Stimulated activated CD4-positive, alpha-beta T cell treated with anti-CD3 and anti-CD28 coated beads, TNF-alpha, amount 100 ng/mL, for 24 hours (primary cell): Measurements from ENCODE around the gene FAM110D.

ENCODE experiments used
- DNase-seq, 3 experiments: peaks; one replicate each; pipeline ENCODE4 v3.0.0-alpha.2; 2020; ENCODE audit warnings: low read depth in 3 of 3

Gene FAM110D

DNA sequence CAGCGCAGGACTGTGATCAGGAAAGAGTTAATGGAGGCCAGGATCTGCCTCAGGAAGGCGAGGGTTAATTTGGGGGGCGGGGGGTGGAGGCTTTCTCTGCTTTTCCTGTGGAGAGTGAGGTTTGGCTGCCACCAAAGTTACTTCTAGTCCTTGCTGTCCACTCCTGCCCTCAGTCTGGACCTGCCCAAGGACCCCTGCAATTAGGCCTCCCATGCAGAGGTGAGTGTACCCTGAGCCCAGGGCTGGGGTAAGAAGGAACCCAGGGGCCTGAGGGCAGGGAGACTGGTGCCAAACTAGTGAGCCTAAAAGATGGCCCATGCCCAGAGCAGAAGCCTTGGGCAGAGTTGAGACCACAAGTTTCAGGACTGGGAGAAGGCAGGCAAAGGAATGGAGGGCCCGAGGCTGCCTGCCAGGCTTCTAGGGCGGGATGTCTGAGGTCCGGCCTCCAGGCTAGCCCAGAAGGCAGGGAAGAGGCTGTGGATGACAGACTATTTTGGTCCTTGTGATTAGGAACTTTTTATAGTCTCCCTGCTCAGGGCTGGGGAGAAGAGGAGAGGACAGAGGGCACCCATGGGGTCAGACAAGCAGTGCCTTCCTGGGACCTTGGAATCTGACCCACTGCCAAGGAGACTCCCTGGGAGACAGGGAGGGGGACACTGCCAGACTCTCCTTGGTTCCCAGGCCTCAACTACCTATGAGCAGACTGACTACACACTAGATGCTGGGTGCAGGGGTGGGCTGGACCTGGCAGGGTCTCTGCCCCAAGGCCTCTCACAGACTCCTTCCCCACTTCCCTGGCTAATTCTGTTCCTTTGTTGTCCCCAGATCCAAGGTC is at the start of gene FAM110D:
FAM110D (plus strand) TSS at position 172 of the 835 bp plus-strand sequence. CDS start 2,213 bp downstream, outside the sequence.
- no peak for DNase-seq

DNA sequence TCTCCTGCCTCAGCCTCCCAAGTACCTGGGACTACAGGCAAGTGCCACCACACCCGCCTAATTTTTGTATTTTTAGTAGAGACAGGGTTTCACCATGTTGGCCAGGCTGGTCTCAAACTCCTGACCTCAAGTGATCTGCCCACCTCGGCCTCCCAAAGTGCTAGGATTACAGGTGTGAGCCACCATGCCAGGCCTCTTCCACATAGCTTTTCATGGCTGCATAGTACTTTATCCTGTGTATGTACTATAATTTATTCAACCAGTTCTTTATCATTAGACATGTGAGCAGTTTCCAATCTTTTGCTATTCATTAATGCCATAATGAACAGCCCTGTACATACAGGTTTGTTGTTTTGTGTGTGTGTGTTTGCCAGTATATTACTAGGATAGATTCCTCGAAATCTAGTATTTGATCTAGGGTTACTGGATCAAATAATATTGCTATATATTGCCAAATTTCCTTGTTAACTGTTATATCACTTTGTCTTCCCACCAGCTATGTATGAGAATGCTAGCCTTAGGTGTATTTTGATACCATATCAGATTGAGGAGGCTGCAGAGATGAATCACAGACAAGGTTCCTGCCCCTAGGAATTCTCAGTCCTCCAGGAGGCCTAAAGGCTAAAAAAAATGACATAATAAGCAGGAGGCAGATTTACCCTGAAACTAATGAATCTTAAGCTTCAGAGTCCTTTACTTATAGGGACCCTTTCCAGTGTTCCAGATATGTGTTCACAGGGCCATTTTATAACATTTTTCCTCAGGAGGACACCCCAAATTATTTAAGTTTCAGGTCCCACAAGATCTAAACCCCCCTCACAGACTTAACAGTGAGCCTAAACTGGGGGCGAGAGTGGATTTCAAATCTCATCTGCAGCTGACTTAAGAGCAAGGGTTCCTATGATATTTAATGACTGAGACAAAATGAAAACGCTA is 49.4 kb upstream of the FAM110D start:
- DNase-seq, result no peak

DNA sequence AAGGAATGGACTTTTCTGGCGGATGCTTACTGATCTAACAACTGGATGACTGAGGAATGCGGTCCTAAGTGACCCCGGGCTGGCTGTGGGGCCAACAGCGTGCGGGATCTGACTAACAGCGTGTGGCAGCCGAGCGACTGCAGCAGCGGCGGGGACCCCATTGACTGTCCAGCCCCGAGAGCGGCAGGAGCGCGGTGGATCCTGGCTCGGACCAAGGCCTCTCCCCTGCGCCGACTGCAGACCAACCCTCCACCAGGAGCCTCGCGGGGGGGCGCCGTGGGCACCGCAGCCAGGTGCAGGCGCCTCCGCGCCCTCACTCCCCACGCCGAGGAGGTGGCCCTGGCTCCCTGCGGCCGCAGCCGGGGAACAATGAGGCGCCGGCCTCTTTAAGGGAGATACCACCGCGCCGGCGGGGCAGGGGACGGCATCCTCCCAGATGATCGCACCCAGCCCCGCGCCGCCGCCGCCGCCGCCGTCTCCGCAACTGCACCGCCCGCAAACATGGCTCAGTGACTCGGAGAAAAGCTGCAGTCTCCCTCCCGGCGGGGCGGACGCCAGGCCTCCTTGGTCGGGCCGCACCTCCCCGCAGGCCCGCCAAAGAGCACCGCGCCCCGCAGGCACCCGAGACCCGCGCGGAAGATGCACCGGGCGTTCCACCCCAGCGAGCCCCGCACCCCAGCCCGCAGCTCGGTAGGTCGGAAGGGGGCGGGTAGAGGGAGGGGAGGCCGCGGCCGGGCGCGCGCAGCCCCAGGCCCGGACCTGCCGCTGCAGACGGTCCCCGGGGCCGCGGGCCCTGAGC is 47.9 kb upstream of the FAM110D start:
- DNase-seq, result peak; percentile 47 to 70 (median 48)

DNA sequence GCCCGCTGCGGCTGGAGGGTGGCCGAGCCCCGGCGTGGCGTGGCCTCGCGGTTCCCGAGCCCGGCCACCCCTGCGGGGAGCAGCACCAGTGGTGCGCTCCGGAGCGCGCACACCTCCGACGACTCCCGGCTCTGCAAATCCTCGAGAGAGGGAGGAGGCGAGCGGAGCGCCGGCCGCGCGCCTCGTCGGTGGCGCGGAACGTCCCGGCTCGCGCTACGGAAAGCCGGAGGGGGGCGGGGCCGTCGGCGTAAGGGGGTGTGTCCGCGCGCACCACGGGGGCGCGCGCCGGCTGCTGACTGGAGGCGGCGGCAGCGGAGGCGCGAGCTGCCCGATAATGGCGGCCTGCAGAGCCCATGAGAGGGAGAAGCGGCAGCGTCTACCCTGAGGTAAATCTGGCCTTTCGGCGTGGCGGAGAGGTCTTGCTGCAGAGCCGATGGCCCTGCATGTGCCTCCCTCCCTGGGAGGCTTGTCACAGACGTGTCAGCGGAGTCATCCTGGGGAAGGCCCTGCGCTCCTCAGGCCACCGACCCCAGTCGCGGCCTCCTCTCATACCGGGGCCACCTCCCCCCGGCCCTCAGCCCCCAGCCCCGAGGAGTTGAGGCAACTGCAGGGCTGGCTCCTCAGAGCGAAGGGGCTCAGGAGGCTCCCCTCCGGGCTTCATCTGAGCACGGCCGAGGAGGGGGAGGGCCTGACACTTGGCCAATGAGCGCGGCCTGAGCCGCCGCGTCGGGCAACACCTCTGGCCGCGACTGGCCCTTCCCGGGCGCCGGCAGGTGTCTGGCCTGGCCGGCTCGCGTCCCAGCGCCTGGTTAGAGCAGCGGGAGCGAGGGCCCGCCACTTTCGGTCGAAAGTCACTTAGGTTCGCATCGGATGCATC is 47.1 kb upstream of the FAM110D start, which contains the start of gene PDIK1L:
PDIK1L (plus strand) TSS at position 295 of the 877 bp plus-strand sequence. CDS start 2,485 bp downstream, outside the sequence.
- DNase-seq, result peak; percentile 87 to 93 (median 92)

DNA sequence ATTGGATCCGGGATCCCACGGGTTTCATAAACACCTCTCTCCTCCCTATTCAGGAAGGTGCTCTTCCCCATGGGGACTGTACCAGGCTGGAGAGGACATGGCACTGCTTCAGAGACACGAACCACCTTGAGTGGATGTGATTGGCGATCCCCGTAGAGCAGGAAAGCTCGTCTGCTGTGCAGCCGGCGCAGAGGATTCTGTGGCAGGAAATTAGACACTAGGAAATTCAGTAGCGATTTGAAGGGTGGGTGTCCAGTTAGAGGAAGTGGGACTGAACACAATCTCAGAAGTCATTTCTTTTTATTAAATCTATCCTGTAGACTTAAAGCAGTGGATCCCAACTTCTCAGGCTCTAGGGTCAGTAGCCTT is 46.5 kb upstream of the FAM110D start:
- DNase-seq, result peak in 1 of 3 experiments; percentile 10

DNA sequence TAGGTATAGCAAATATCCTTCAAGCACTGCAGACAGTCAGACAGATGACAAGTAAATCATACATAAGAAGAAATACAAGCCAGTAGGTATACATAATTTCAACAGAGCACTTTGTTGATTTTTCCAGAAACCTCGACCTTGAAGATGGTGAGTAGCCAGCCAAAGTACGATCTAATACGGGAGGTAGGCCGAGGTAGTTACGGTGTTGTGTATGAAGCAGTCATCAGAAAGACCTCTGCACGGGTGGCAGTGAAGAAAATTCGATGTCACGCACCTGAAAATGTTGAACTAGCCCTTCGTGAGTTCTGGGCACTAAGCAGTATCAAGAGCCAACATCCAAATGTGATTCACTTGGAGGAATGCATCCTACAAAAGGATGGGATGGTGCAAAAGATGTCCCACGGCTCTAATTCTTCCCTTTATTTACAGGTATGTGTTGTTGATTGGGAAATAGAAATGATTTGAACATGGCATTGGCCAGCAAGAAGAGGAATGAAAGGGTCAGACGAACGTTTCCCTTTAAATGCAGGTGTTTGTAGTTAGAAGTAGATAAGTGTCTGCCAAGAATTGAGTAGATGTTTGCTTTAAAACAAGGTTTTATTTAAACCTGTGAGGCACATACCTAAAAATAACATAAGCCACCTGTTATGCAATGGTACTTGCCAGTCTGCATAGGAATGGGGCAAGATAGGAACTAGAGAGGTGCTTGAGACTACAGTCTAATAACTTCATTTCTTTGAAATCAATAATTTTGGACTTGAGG is 44.5 kb upstream of the FAM110D start:
- no peak for DNase-seq

DNA sequence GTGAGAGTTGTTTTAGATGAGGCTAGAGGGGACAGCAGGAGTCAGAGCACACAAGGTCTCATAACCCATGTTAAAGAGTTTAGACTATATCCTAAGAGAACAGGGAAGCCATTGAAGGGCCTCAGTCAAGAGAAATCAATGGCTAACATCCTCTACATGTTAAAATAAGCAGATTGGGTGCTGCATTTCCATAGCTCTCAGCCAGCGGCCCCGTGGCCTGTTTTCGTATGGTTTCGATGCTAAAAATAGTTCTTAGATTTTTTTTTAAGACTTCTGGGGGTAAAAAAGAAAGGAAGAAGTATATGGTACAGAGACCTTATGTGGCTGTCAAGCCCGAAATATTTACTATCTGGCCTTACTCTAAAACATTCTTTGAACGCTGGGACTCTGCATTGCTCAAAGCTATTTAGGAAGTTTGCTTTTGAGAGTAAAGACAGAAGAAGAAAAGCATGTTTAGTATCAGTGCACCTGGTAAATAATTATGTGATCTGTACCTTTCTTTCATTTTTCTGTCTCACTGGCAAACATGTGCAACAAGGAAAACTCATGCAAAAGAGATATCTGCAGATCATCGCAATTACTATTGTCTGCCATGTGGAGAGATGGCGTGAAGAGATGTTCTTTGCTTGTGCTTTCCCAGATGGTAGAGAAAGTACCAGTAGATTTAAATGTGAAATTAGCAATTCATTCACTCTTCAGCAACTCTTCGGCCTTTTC is 38.8 kb upstream of the FAM110D start:
- DNase-seq, result no peak

DNA sequence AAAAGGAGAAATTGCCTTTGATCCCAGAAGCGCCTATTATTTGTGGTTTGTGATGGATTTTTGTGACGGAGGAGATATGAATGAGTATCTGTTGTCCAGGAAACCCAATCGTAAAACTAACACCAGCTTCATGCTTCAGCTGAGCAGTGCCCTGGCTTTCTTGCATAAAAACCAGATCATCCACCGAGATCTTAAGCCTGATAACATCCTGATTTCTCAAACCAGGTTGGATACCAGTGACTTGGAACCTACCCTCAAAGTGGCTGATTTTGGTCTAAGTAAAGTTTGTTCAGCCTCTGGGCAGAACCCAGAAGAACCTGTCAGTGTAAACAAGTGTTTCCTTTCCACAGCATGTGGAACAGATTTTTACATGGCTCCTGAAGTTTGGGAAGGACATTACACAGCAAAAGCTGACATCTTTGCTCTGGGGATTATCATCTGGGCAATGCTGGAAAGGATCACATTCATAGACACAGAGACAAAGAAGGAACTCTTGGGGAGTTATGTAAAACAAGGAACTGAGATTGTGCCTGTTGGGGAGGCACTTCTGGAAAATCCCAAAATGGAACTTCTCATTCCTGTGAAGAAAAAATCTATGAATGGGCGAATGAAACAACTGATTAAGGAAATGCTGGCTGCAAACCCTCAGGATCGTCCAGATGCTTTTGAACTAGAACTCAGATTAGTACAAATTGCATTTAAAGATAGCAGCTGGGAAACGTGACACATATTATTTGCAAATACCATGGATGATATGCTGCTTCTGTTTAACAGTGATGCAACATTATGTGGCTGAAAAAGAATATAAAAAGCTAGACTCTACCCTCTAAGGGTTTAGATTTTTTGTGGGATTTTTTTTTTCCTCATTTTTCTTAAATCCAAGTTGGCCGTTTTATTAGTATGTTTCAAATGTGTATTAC is 36.8 kb upstream of the FAM110D start:
- no peak for DNase-seq

DNA sequence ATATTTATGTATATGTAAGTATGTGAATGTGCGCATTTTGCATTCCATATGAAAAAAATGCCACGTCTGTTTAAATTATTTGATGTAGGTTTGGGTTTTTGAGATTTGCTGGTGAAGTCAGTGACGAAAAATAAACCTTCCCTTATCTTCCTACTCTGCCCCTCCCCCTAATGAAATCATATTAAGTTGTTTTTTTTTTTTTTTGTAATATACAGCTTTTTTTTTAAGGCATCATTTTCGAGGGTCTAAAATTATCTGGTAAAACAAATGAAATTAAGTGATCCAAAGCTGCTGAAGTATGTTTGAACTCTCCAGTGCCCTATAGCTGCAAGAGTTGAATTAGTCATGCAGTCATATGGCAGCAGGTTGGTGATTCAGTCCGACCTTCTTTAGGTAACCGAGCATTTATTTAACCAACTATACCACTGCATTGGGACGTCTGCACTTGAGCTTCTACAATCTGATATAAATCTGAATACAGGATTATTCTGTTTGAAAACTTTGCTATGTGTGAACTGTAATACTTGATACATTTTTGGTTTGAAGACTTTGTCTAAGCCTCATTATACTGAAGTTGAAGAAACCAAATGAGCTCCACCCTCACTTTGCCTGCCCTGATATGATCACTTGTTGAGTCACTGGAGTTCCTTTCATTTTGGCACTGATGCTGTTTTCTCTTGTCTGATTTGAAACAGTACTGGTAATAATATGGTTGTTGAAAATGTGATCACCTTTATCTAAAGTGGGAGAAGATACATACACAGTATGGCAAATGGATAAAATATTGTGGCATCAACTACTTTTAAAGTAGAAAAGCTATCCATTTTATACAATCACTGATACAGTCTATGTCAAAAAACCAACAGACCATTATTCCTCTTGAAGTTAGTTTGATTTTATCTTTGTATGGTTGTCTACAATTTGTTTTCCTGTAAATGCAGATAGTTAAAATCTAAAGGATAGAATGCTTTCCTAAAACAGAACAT is 35.6 kb upstream of the FAM110D start:
- no peak for DNase-seq

DNA sequence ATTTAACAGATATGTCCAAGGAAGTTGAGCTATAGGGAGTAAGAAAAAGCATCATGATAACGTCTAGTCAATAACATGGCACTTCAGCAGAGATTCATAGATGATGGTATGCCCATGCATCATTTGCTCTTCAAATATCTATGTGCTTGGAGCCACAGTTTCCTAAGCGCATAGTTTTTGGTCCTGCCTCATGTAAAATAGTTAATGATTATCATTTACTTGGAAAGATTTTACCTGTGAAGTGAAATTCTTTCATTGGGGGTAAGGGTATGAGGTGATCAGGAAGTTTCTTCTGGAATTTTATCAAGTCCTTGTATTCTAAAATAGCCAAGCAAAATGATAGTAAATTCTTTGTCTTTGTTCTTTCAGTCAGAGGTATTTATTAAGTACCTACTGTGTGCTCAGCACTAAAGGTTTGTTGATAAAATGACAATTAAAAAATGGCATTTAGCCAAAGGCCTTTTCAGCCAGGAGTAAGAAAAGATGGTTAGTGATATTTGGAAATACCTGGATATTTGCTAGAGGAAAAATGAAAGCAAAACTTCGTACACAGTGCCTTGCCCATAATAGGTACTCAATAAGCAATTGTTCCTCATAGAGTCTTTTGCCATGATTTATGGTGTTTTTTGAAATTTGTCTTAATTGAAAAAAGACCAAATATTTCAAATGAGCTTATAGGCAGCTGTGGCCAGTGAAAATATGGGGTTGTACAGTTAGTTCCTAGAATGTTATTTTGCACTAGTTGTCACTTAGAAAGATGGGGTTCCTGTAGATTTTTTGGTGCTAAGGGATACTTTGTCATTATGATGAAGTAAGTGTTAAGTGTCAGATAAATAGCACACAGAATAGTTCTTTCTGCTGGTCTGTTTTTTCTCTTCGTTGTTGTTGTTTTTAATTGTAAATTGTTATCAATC is 34.2 kb upstream of the FAM110D start:
- DNase-seq, result no peak

DNA sequence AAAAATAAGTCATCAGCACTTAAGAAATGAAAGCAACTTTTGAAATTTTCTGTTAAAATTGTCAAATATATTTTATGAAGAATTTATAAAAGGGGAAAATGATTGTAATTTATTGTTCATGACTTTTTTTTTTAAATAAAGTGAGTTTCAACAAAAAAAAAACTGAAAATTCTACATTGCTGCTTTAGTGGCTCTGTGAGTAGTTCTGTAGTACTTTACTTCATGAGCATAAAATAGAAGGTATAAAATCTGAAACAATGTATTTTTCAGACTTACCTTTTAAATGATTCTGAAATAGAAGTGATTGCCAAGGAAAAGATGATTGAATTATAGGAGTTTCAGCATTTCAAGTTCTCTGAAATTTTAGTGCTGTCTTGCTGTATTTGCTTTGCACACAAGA is 33.5 kb upstream of the FAM110D start:
- no peak for DNase-seq

DNA sequence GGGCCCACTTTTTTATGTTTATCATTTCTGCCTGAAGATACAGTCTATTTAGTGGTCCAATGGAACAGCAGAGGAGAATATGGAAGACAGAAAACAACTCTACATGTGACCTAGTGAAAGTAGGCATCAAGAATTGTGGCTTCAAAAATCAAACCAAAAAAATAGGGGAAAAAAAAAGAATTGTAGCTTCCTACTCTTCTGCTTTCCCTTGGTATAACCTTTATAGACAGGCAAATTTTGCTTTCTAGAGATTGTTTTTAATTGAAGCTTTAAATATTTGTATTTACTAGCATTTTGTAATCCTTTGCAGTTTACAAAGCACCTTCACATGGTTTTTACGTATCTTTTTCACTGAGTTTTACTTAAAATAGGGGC is 32.9 kb upstream of the FAM110D start:
- DNase-seq, result no peak

DNA sequence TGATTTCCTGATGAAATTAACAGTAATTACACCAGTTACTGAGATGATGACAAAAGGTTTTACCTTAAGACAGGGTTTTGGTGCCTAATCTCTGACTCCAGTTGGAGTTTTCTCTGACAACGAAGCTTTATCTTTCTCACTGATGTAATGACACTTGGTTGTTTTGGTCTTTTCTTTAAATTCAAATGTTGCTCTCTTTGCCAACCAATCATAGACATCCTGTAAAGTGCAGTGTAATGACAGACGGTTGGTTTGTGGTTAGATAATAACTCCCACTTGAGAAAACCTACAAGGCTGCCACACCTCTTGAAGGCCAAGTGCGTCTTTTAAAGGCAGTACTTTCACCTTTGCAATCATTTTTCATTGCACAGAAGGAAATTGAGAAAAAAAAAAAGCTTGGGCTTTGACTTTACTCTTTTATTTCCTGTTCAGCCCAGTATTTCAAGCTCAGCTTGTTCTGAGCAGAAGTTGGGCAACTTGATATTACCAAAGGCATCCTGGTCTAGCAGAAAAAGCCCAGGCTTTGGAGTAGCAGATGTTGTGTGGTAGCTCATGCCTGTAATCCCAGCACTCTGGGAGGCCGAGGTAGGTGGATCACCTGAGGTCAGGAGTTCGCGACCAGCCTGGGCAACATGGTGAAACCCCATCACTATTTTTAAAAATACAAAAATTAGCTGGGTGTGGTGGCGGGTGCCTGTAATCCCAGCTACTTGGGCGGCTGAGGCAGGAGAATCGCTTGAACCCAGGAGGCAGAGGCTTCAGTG is 32.4 kb upstream of the FAM110D start:
- DNase-seq, result peak in 1 of 3 experiments; percentile 22

DNA sequence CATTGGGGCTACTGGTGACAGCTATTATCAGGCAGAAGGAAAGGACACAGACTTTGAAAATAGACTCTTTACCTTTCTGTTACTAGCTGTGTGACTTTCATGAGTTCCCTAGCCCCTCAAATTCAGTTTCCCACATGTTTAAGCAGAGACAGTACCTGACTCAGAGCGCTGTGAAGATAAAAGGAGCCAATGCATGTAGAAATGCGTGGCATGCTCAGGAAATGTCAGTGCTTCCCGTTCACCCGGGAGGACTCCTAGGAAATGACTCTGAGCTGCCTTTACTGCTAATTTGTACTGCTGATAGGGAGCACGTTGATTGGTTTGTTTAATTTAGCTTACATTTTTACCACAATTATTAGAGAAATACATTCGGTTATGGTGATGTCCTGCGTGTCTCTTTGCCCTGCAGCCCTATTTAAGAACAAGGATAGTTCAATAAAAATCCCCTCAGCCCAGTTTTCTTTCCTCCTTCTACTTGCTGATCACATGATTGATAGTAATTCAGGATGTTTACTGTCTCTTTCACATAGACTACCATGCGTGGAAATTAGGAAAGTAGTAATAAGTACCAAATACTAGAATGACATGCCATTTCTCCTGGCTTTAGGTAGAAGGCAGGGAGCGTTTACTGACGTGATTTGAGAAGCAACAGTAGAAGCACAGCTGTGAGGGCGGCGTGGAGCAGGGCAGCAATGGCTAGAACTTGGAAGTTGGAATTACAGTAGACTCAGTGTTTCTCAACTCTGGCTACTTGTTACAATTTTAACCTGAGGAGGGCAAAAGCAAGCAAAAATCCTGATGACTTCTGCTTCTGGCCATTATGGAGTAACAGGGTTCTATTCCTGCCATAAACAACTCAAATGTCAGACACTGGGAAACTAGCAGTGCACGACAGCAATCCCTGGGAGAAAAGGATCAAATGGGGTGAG is 31.4 kb upstream of the FAM110D start:
- DNase-seq, result no peak
